GM12878 (cell line): ENCODE measurements around the gene MEN1. TPM values are rescaled to one million over a fixed set of nuclear protein-coding genes. Genes with fewer than 3 reads are reported as not detected.

ENCODE experiments used
- ATAC-seq: fragments of 200-7000 bp; cut with Tn5 transposase; 3 replicates; pipeline ENCODE4 v1.9.1; 2020; ENCODE audit warnings: mild to moderate bottlenecking, moderate library complexity
- BruUV-seq: library from RNA; stranded (reverse); fragments of 400-500 nt; replicated peaks from 2 replicates; lab custom pipeline; 2021; lab: Mats Ljungman, UMichigan
- CTCF ChIA-PET: fragments of 300-600 bp; sonication (Branson Sonifier 250); formaldehyde crosslinking; extraction: SDS; loops from one replicate; lab custom pipeline; 2021; ENCODE audit warnings: inconsistent platforms; lab: Yijun Ruan, JAX
- POLR2A ChIA-PET: fragments of 350-600 bp; formaldehyde crosslinking; extraction: SDS; loops from one replicate; lab custom pipeline; 2021; ENCODE audit warnings: inconsistent platforms; lab: Charles Lee
- RAD21 ChIA-PET: fragments of 300-600 bp; sonication (Branson Sonifier 250); formaldehyde crosslinking; loops from one replicate; lab custom pipeline; 2023; ENCODE audit warnings: antibody characterized with exemption; ENCODE audit not compliant: unreplicated experiment; lab: Charles Lee
- SMC1A ChIA-PET: fragments of 300-600 bp; sonication (Branson Sonifier 250); formaldehyde crosslinking; loops from one replicate; lab custom pipeline; 2023; ENCODE audit not compliant: unreplicated experiment, uncharacterized antibody; lab: Charles Lee
- DNase-seq: peaks from one replicate; pipeline ENCODE4 v3.0.0-alpha.2; 2011; ENCODE audit warnings: low read depth, low spot score
- FAIRE-seq: peaks from 3 replicates; lab custom pipeline; 2011; peaks lifted over from hg19 to GRCh38; lab: Jason Lieb, UNC
- H2AFZ ChIP-seq: 2 replicates; pipeline ENCODE4 v1.6.0; 2011; ENCODE audit warnings: low read depth, low read length, control low read depth; ENCODE audit not compliant: control insufficient read depth
- H3K27ac ChIP-seq: 2 replicates; pipeline ENCODE4 v1.5.1; 2011; ENCODE audit warnings: control low read depth; ENCODE audit not compliant: control insufficient read depth, insufficient read depth
- H3K27me3 ChIP-seq, 2 experiments: replicated peaks in 1 of 2; 2 replicates each; pipeline versions ENCODE4 v1.6.0 to v1.6.1; 2011; ENCODE audit warnings: low read length in 1 of 2; ENCODE audit not compliant: control insufficient read depth in 2 of 2, insufficient read depth in 2 of 2
- H3K36me3 ChIP-seq, 2 experiments: 2 replicates each; pipeline ENCODE4 v1.5.1; 2011; ENCODE audit warnings: low read length in 1 of 2; ENCODE audit not compliant: control insufficient read depth in 2 of 2, insufficient read depth in 2 of 2
- H3K4me1 ChIP-seq: 2 replicates; pipeline ENCODE4 v1.6.1; 2011; ENCODE audit warnings: mild to moderate bottlenecking, low read length, moderate library complexity, mixed read lengths; ENCODE audit not compliant: control insufficient read depth, insufficient read depth
- H3K4me2 ChIP-seq: 2 replicates; pipeline ENCODE4 v1.6.0; 2011; ENCODE audit warnings: control low read depth; ENCODE audit not compliant: control insufficient read depth, insufficient read depth
- H3K4me3 ChIP-seq: fragments of 200-600 bp; sonication (generic); 2 replicates; pipeline ENCODE4 v1.5.1; 2016
- H3K79me2 ChIP-seq: 2 replicates; pipeline ENCODE4 v1.6.0; 2011; ENCODE audit warnings: low read length; ENCODE audit not compliant: control insufficient read depth, insufficient read depth
- H3K9ac ChIP-seq: 2 replicates; pipeline ENCODE4 v1.8.0; 2011; ENCODE audit warnings: low read length, control low read depth, mixed read lengths; ENCODE audit not compliant: control insufficient read depth, insufficient read depth
- H3K9me3 ChIP-seq: replicated peaks from 3 replicates; pipeline ENCODE4 v1.5.1; 2011; ENCODE audit warnings: mild to moderate bottlenecking, low read length; ENCODE audit not compliant: control insufficient read depth, insufficient read depth
- H4K20me1 ChIP-seq: 2 replicates; pipeline ENCODE4 v1.6.0; 2011; ENCODE audit not compliant: control insufficient read depth, insufficient read depth
- CEBPB ChIP-seq, 2 experiments: fragments of 150-350 bp in 1 of 2; IDR thresholded peaks; 2 replicates each; pipeline ENCODE4 v1.6.1; 2012 to 2014; ENCODE audit warnings: low read depth in 2 of 2, low read length in 2 of 2, borderline replicate concordance in 1 of 2, inconsistent platforms in 1 of 2
- FOXK2 ChIP-seq: fragments of 450-650 bp; IDR thresholded peaks from 2 replicates; pipeline ENCODE4 v1.6.1; 2017; ENCODE audit warnings: mild to moderate bottlenecking, moderate library complexity
- MEF2B ChIP-seq: fragments of 450-650 bp; IDR thresholded peaks from 2 replicates; pipeline ENCODE4 v1.6.1; 2018; ENCODE audit warnings: mild to moderate bottlenecking, moderate library complexity; ENCODE audit not compliant: partially characterized antibody, poor library complexity, severe bottlenecking
- SMAD5 ChIP-seq: IDR thresholded peaks from 2 replicates; pipeline ENCODE4 v1.6.1; 2016; ENCODE audit warnings: antibody characterized with exemption, low read depth
- YY1 ChIP-seq: IDR thresholded peaks from 2 replicates; pipeline ENCODE4 v1.6.1; 2011; ENCODE audit warnings: low read depth, mild to moderate bottlenecking, low read length
- ZNF24 ChIP-seq: fragments of 450-650 bp; IDR thresholded peaks from 2 replicates; pipeline ENCODE4 v1.6.1; 2017; ENCODE audit warnings: antibody characterized with exemption, mild to moderate bottlenecking
- WGBS: methylation state at CpG from one replicate; pipeline ENCODE4 v1.1.6; 2016; ENCODE audit warnings: low lambda C conversion rate; ENCODE audit not compliant: insufficient replicate concordance, insufficient coverage; ENCODE audit errors: missing lambda C conversion rate; 5-methylcytosine and 5-hydroxymethylcytosine counted together
- in situ Hi-C: fragments of 300-500 bp; cut with MboI; formaldehyde crosslinking; loops from 9 replicates; pipeline ENCODE4 v1.14.3; 2018; ENCODE audit warnings: mixed read lengths
- intact Hi-C: fragments of 100-400 bp; cut with micrococcal nuclease; formaldehyde crosslinking; loops from one replicate; pipeline ENCODE4 v1.14.2; 2022; ENCODE audit not compliant: unreplicated experiment
- polyA plus RNA-seq, 11 experiments: library from polyadenylated mRNA; depleted of rRNA in 4 of 11; unstranded in 6 of 11; stranded (reverse) in 5 of 11; fragments of >200 nt; fragmentation: Nextera tagmentation in 4 of 11; fragmentation: Illumina TruSeq in 1 of 11; extraction: Ambion mirVana in 4 of 11; extraction: Trizol in 1 of 11; gene quantifications; 1 replicate in 1 of 11; 2 replicates in 10 of 11; pipeline versions ENCODE4 v1.2.1 to v1.2.3, GENCODE V29; 2011 to 2016; ENCODE audit warnings: inconsistent platforms in 2 of 11, missing spikeins in 2 of 11, low read depth in 1 of 11
- total RNA-seq, 4 experiments: library from RNA; depleted of rRNA in 3 of 4; stranded (reverse); fragments of >200 nt in 3 of 4; fragmentation: Illumina TruSeq in 1 of 4; extraction: Trizol in 1 of 4; gene quantifications; 2 replicates each; pipeline versions ENCODE4 v1.2.1 to v1.2.3, GENCODE V29; 2013 to 2021
- TF ChIP-seq, protein P1 (sequence below): fragments of 450-650 bp; IDR thresholded peaks from 2 replicates; pipeline ENCODE4 v1.6.1; 2018; ENCODE audit warnings: mild to moderate bottlenecking, low read depth, moderate library complexity; ENCODE audit not compliant: partially characterized antibody
- TF ChIP-seq, protein P2 (sequence below): fragments of 450-650 bp; formaldehyde crosslinking; IDR thresholded peaks from 2 replicates; pipeline ENCODE4 v1.5.0; 2022; ENCODE audit warnings: mild to moderate bottlenecking, missing genetic modification characterization
- TF ChIP-seq, protein P3 (sequence below): IDR thresholded peaks from 2 replicates; pipeline ENCODE4 v1.6.1; 2012; ENCODE audit warnings: low read depth, low read length, improper control_type of control experiment
- TF ChIP-seq, protein P4 (sequence below): fragments of 450-650 bp; IDR thresholded peaks from 2 replicates; pipeline ENCODE4 v1.6.1; 2016; ENCODE audit warnings: mild to moderate bottlenecking, moderate library complexity, borderline replicate concordance

Gene MEN1
- total and polyA plus RNA-seq, 10 of the 15 experiments (the other 5 are each of a cell fraction or from before 2014, with no cell fraction given) = 2.5 to 39.7 (median 20.7) TPM

DNA sequence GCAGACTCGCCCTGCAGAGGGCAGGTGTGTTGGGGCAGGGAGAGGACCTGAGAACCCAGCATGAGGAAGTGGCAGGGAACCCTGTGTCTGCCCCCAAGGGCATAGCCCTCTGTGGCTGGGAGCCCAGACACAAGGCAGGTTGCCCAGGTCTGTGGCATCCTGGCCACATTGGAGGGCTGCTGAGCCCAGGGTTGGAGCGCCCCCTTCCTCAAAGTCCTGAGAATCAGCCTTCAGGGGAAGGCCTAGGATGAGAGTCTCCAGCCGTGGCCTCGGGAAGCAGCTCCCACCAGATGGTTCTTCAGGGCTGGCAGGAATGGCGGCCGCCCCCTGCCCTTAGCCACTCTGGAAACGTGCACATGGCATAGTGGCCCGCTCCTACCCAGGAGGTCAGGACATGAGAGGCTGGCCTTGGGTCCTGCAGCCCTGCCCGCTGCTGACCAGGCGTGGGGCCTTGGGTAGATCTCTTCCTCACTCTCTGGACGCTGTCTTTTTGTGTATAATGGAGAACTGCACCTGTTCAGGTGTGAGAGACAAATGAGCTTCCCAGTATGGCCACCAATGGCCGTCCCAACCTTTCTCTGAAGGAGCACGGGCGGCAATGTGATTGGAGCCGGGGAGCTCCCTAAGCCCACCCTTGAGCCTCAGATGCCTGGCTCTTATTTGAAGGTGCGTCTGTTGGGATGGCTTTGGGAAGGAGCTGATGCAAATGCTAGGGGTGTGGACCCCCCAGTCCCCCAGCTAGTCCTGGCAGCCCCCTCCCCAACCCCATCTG, 38.7 kb upstream of the MEN1 start:
- Histone ChIP-seq H4K20me1 (no peaks in the 10 kb centered on the region), H3K27ac (no peak overlapping the region; the same call in 1 of the 2 replicates), H3K9ac (no peak overlapping the region), H3K4me3 (no peak overlapping the region), H3K79me2 (peaks cover 4% of the 10 kb centered on the region), H3K4me1 (peaks cover 70% of the 10 kb centered on the region), H3K4me2 (0 out of 2 replicates have a peak overlapping the region, but pooled peaks have one; percentile 50), H3K27me3 (no peaks in the 10 kb centered on the region), H3K9me3 (no peaks in the 10 kb centered on the region), H2AFZ (peak overlapping the region; percentile 10; the same call in 1 of the 2 replicates), H3K36me3 (peaks cover 0 to 13% of the 10 kb centered on the region in 2 experiments; a peak in 3 of 4 replicates)
- 57% methylated on average over 16 of the region's 16 CpGs for WGBS
- DNase-seq (no peak), FAIRE-seq (no peak), ATAC-seq (peak; percentile 1; the same call in 1 of the 3 replicates)
- ChIA-PET CTCF (interaction anchor here (0.7 to 28.8 kb wide), 41 partner anchors 10 to 633 kb away, joined by 3 to 1208 read pairs (median 5); partner anchors contain the start of genes ARL2, BATF2, CDC42EP2 and EHD1), SMC1A (interaction anchor here (0.9 to 12.7 kb wide), 22 partner anchors 15 to 466 kb away, joined by 3 to 306 read pairs (median 7); partner anchors contain the start of genes ARL2, ATG2A, BATF2 and CDC42EP2), POLR2A (interaction anchor here (0.7 to 24.3 kb wide), 11 partner anchors 15 to 273 kb away, joined by 3 to 620 read pairs (median 4); partner anchors contain the start of genes EHD1, FAU, MRPL49 and PPP2R5B), RAD21 (interaction anchor here (0.6 to 12.9 kb wide), 26 partner anchors 14 to 481 kb away, joined by 3 to 316 read pairs (median 8); partner anchors contain the start of genes ARL2, BATF2, CAPN1 and EHD1)
- intact Hi-C loops = loop anchor here (10.0 kb wide), 1 partner anchor 406 kb away; no protein-coding TSS in a partner anchor
- in situ Hi-C loops = loop anchor here (5.0 kb wide), 1 partner anchor 43 kb away; no protein-coding TSS in a partner anchor
- BruUV-seq = no TSS peak
- TF ChIP-seq, protein P1, sequence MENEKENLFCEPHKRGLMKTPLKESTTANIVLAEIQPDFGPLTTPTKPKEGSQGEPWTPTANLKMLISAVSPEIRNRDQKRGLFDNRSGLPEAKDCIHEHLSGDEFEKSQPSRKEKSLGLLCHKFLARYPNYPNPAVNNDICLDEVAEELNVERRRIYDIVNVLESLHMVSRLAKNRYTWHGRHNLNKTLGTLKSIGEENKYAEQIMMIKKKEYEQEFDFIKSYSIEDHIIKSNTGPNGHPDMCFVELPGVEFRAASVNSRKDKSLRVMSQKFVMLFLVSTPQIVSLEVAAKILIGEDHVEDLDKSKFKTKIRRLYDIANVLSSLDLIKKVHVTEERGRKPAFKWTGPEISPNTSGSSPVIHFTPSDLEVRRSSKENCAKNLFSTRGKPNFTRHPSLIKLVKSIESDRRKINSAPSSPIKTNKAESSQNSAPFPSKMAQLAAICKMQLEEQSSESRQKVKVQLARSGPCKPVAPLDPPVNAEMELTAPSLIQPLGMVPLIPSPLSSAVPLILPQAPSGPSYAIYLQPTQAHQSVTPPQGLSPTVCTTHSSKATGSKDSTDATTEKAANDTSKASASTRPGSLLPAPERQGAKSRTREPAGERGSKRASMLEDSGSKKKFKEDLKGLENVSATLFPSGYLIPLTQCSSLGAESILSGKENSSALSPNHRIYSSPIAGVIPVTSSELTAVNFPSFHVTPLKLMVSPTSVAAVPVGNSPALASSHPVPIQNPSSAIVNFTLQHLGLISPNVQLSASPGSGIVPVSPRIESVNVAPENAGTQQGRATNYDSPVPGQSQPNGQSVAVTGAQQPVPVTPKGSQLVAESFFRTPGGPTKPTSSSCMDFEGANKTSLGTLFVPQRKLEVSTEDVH = no peak
- TF ChIP-seq, protein P2, sequence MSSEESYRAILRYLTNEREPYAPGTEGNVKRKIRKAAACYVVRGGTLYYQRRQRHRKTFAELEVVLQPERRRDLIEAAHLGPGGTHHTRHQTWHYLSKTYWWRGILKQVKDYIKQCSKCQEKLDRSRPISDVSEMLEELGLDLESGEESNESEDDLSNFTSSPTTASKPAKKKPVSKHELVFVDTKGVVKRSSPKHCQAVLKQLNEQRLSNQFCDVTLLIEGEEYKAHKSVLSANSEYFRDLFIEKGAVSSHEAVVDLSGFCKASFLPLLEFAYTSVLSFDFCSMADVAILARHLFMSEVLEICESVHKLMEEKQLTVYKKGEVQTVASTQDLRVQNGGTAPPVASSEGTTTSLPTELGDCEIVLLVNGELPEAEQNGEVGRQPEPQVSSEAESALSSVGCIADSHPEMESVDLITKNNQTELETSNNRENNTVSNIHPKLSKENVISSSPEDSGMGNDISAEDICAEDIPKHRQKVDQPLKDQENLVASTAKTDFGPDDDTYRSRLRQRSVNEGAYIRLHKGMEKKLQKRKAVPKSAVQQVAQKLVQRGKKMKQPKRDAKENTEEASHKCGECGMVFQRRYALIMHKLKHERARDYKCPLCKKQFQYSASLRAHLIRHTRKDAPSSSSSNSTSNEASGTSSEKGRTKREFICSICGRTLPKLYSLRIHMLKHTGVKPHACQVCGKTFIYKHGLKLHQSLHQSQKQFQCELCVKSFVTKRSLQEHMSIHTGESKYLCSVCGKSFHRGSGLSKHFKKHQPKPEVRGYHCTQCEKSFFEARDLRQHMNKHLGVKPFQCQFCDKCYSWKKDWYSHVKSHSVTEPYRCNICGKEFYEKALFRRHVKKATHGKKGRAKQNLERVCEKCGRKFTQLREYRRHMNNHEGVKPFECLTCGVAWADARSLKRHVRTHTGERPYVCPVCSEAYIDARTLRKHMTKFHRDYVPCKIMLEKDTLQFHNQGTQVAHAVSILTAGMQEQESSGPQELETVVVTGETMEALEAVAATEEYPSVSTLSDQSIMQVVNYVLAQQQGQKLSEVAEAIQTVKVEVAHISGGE (CRISPR knock-in tag) = no peak
- peak; percentile 72 for TF ChIP-seq MEF2B
- TF ChIP-seq, protein P3, sequence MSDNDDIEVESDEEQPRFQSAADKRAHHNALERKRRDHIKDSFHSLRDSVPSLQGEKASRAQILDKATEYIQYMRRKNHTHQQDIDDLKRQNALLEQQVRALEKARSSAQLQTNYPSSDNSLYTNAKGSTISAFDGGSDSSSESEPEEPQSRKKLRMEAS = no peak
- no peak for TF ChIP-seq YY1
- TF ChIP-seq, protein P4, sequence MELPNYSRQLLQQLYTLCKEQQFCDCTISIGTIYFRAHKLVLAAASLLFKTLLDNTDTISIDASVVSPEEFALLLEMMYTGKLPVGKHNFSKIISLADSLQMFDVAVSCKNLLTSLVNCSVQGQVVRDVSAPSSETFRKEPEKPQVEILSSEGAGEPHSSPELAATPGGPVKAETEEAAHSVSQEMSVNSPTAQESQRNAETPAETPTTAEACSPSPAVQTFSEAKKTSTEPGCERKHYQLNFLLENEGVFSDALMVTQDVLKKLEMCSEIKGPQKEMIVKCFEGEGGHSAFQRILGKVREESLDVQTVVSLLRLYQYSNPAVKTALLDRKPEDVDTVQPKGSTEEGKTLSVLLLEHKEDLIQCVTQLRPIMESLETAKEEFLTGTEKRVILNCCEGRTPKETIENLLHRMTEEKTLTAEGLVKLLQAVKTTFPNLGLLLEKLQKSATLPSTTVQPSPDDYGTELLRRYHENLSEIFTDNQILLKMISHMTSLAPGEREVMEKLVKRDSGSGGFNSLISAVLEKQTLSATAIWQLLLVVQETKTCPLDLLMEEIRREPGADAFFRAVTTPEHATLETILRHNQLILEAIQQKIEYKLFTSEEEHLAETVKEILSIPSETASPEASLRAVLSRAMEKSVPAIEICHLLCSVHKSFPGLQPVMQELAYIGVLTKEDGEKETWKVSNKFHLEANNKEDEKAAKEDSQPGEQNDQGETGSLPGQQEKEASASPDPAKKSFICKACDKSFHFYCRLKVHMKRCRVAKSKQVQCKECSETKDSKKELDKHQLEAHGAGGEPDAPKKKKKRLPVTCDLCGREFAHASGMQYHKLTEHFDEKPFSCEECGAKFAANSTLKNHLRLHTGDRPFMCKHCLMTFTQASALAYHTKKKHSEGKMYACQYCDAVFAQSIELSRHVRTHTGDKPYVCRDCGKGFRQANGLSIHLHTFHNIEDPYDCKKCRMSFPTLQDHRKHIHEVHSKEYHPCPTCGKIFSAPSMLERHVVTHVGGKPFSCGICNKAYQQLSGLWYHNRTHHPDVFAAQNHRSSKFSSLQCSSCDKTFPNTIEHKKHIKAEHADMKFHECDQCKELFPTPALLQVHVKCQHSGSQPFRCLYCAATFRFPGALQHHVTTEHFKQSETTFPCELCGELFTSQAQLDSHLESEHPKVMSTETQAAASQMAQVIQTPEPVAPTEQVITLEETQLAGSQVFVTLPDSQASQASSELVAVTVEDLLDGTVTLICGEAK = no peak
- TF ChIP-seq SMAD5 = no peak
- TF ChIP-seq FOXK2 = no peak
- no peak for TF ChIP-seq CEBPB (IDR thresholded peaks at IDR 0.05; ENCODE audit: borderline replicate concordance in 1 of 2, low read depth in 2 of 2, low read length in 2 of 2)
- no peak for TF ChIP-seq ZNF24
